Measurements from ENCODE around the gene CDK9.
A peak's percentile ranks its signal among the peaks of the same experiment; 100 is the strongest.
"Not testable (repeated sequence)": the region's sequence is repeated elsewhere in the genome, so short reads cannot be mapped to it uniquely, and the experiment has no call there.

CDK9 gene

GRCh38 chr9:127785933-127786772 lies at the start of gene CDK9:
Gene CDK9, plus strand, starts transcription at chr9:127786034. Its CDS starts 115 bp downstream, at chr9:127786149.
- DNase-seq (ENCODE audit: low read depth) = peak; percentile 91

- no peak for DNase-seq (ENCODE audit: low read depth)
Observed at GRCh38 chr9:127738666-127739065, 47.2 kb upstream of the CDK9 start.

GRCh38 chr9:127739614-127740330 lies 46.1 kb upstream of the CDK9 start:
- DNase-seq (ENCODE audit: low read depth) = no peak

GRCh38 chr9:127741831-127742434 lies 43.9 kb upstream of the CDK9 start:
- no peak for DNase-seq (ENCODE audit: low read depth)

- no peak for DNase-seq (ENCODE audit: low read depth)
Observed at GRCh38 chr9:127742435-127743088, 43.3 kb upstream of the CDK9 start.

GRCh38 chr9:127744398-127745110 lies 41.3 kb upstream of the CDK9 start:
- no peak for DNase-seq (ENCODE audit: low read depth)

GRCh38 chr9:127746959-127747569 lies 38.8 kb upstream of the CDK9 start:
- no peak for DNase-seq (ENCODE audit: low read depth)

- DNase-seq (ENCODE audit: low read depth) = no peak
Observed at GRCh38 chr9:127749090-127749787, 36.6 kb upstream of the CDK9 start.

GRCh38 chr9:127751269-127752054 lies 34.4 kb upstream of the CDK9 start:
- DNase-seq (ENCODE audit: low read depth) = no peak

- no peak for DNase-seq (ENCODE audit: low read depth)
Observed at GRCh38 chr9:127753148-127753547, 32.7 kb upstream of the CDK9 start.

- no peak for DNase-seq (ENCODE audit: low read depth)
Observed at GRCh38 chr9:127753622-127754021, 32.2 kb upstream of the CDK9 start.

- DNase-seq (ENCODE audit: low read depth) = no peak
Observed at GRCh38 chr9:127754099-127755060, 31.5 kb upstream of the CDK9 start.

GRCh38 chr9:127755061-127756060 lies 30.5 kb upstream of the CDK9 start:
- DNase-seq (ENCODE audit: low read depth) = no peak

- no peak for DNase-seq (ENCODE audit: low read depth)
Observed at GRCh38 chr9:127756233-127756632, 29.6 kb upstream of the CDK9 start.

- DNase-seq (ENCODE audit: low read depth) = not testable (repeated sequence)
Observed at GRCh38 chr9:127756776-127757175, 29.1 kb upstream of the CDK9 start.

GRCh38 chr9:127758843-127759242 lies 27.0 kb upstream of the CDK9 start:
- no peak for DNase-seq (ENCODE audit: low read depth)

GRCh38 chr9:127761061-127761460 lies 24.8 kb upstream of the CDK9 start:
- no peak for DNase-seq (ENCODE audit: low read depth)

Data from stimulated activated CD8-positive, alpha-beta memory T cell treated with anti-CD3 and anti-CD28 coated beads, Interleukin-12 subunit alpha, Interleukin-12 subunit beta, amount 100 ng/mL, for 4 hours (primary cell).